HuH-7.5 (cell line): ENCODE results near the gene ERFE.

Experiments used
- DNase-seq: peaks from one replicate; pipeline ENCODE4 v3.0.0; 2011; ENCODE audit warnings: low spot score

The ERFE gene

DNA sequence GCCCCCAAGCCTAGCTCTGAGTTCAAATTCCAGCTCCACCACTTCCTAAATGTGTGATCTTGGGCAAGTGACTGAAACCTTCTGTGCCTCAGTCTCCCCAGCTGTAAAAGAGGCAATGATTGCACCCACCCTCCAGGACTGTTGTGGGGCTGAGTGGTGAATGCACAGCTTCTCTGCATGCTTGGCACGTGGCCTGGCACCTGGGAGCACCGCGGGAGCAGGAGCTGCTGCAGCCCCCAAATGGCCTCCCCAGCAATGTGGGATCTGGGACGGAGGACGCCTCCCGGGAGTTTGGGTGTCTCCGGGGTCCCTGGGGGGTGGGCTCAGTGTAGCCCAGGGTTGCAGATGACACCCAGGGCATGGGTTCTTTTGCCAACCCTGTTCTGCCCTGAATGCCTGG lies 18.7 kb upstream of the ERFE start:
- DNase-seq = no peak

DNA sequence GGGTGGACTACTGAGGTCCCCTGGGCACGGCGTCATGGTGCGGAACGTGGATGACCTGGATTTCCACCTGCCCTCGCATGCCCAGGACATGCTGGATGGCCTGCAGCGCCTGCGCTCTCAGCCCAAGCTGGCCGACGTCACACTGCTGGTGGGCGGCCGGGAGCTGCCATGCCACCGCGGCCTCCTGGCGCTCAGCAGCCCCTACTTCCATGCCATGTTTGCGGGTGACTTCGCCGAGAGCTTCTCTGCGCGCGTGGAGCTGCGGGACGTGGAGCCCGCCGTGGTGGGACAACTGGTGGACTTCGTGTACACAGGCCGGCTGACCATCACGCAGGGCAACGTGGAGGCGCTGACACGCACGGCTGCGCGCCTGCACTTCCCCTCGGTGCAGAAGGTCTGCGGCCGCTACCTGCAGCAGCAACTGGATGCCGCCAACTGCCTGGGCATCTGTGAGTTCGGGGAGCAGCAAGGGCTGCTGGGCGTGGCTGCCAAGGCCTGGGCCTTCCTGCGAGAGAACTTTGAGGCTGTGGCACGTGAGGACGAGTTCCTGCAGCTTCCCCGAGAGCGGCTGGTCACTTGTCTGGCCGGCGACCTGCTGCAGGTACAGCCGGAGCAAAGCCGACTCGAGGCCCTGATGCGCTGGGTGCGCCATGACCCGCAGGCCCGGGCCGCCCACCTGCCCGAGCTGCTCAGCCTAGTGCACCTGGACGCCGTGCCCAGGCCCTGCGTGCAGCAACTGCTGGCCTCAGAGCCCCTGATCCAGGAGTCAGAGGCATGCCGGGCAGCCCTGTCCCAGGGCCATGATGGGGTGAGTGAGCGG lies 17.8 kb upstream of the ERFE start:
- no peak for DNase-seq

DNA sequence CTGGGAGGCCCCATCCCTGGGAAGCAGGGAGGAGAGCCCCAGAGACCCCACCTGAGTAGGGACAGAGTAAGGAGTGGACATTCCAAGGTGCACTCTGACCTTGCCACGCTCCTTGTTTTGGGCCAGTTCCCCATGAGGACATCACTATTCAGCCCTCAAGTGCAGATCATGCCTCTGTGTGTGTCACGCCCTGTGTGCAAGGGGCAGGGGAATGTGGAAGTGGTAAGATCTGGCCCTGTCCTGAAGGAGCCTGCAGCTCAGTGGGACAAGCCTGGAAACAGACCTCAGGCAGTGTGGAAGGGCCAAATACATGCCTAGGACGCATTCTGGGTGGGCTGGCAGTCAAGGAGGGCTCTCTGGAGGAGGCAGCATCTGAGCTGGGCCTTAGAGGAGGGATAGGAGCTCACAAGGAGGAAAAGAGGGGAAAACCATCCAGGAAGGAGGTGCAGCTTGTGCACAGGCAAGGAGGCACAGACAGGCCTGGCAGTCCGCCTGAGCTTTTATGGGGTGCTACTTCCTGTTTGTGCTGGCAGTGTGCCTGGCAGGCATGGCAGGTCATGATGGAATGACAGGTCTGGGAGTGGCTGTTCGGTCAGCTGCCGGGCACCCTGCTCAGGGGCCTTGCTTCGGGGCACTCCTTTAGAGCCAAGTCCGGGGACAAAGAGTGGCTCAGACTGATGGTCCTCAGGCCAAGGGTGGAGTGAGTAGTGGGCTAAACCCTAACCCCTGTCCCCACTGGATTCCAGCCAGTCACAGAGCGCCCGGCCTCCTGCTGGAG lies 17.0 kb upstream of the ERFE start:
- DNase-seq = no peak

- DNase-seq = no peak
These were observed 16.2 kb upstream of the ERFE start for GRCh38 chr2:238142382-238143205.

DNA sequence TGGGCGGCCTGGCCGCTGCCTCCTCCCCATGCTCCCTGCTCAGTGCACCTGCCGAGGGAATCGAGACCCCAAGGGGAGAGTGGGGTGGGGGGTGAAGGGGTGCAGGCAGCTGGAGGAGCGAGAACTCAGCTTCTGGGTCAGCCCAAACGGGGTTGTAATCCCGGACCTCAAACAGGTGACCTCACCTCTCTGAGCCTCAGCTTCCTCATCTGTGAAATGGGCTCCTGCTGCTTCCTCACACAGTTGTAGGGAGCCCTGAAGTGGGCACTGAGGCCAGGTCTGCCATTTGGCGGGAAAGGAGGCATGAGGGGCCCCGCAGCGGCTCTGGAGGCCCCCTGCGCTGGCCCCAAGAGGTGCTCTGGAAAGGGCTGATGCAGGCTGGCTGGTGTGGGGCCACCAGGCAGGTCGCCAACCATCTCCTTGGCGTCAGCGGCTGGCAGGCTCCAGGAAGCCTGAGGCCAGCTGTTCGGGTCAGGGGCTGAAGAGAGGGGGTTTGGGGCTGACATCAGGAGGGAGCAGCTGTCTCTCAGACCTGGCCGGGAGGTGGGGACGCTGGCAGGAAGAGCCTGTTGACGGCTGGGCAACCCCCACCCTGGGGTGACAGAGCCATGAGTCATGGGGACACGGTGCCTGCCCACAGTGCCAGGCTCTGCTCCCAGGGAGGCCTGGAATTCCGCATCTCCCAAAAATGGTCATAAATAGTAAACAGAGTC lies 15.4 kb upstream of the ERFE start:
- no peak for DNase-seq

DNA sequence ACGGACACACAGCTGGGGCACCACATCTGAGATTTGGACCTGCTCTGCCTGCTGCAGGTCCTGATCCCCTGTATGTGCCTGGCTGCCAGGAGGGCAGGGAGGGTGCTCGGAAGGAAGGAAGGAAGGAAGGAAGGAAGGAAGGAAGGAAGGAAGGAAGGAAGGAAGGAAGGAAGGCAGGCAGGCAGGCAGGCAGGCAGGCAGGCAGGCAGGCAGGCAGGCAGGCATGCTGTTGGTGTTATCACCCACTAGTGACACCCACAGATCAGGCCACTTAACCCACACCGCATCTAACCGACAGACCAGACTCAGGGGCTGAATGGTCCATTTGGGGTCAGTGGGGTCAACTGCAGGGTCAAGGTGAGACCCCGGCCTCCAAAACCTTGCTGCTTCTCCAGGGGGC lies 14.5 kb upstream of the ERFE start:
- no peak for DNase-seq

GRCh38 chr2:238145046-238145445 lies 13.7 kb upstream of the ERFE start:
- no peak for DNase-seq

DNA sequence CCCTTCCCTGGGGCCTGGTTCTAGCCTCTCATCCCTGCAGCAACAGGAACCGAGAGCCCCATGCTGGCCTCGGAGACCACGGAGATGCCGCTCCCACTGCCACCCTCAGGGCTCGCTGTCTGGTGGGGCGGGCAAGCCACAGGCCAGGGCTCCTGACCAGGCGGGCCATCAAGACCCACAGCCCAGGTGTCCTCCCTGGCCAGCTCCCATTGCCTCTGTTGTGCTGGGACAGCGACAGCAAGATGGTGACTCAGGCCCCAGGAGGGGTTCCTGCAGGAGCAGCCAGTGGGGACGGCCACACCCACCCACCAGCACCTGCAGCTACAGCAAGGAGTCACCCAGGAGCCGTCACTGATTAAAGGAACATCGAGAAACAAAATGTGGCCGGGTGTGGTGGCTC lies 12.9 kb upstream of the ERFE start:
- no peak for DNase-seq

GRCh38 chr2:238146884-238147544 lies 11.8 kb upstream of the ERFE start:
- DNase-seq = no peak

DNA sequence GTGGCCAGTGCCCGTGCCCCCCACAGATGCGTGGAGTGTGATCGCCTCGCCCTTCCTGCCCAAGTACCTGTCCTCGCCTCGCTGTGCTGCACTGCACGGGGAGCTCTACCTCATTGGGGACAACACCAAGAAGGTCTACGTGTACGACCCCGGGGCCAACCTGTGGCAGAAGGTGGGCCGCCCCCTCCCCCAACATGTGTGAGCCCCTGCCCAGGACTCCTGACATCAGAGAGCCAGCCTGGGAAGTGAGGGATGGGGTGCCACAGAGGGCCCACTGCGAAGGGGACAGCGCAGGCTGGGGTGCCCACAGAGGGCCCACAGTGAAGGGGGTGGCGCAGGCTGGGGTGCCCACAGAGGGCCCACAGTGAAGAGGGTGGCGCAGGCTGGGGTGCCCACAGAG lies 9.8 kb upstream of the ERFE start:
- no peak for DNase-seq

- no peak for DNase-seq
These were observed 8.8 kb upstream of the ERFE start for GRCh38 chr2:238149841-238150572.

DNA sequence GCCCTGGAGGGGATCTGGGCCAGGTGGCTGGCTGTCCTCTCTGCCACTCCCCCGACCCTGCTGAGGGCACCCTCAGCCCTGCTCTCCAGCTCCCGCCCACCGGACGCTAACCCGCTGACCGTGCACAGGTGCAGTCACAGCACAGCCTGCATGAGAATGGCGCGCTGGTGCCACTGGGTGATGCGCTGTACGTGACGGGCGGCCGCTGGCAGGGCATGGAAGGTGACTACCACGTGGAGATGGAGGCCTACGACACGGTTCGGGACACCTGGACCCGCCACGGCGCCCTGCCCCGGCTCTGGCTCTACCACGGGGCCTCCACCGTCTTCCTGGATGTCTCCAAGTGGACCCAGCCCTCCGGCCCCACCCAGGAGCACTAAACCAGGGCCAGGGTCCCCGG lies 8.1 kb upstream of the ERFE start:
- no peak for DNase-seq

DNA sequence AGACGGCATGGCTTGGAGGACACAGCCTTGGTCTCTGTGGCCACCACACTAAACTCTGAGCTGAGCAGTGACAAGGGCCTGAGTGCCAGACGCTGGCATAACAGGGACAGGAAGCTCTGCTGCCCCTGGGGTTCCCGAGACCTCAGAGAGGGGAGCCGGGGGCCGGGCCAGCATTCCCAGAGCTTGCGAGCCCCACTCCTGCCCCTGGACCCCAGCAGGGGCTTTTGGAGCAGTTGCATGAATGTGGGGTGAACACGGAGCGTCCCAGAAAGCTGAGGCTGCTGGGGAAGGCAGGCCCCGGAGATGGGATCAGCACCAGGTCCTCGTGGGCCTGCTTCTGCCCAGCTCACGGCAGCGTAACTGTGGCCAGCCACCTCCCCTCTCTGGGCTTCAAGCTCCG lies 7.6 kb upstream of the ERFE start:
- DNase-seq = no peak

- DNase-seq = no peak
These were observed 7.0 kb upstream of the ERFE start for GRCh38 chr2:238151628-238152235.

GRCh38 chr2:238152771-238153688 lies 5.7 kb upstream of the ERFE start:
- DNase-seq = no peak

- DNase-seq = no peak
These were observed 4.2 kb upstream of the ERFE start for GRCh38 chr2:238154570-238154969.

DNA sequence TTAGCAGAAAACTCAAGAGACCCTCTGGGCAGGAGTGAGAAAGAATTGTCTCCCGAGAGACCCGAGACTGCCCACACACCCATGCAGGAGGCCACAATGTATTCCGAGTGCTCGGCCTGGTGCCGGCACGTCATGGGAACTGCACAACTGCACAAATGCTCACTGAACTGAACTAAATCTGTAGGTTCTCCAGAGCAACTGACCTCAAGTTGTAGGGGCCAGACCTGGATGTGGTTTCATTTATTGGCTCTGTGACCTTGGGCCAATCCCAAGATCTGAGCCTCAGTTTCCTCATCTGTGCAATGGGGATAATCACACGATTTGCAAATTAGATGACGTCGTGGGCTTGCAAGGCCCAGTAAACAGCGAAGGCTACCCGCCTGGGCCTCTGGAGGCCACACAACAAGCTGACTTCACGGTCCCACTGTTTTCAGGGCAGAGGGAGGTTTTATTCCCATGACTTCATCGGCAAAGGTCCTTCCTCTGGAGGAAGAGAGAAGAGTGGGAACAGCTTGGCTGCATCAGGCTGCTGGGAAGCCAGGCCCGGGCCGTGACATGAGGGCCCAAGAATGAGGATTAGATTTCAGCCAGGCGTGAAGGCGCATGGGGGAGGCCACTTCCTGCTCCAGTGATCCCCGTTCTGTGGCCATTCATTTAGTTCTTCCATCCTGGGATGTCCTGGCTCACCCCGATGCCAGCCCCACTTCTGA lies 3.6 kb upstream of the ERFE start:
- DNase-seq = no peak
